HepG2 (cell line): ENCODE results near the gene RCBTB2. TPM values are rescaled to one million over a fixed set of nuclear protein-coding genes. Genes with fewer than 3 reads are reported as not detected.
A peak's percentile ranks its signal among the peaks of the same experiment; 100 is the strongest.

Experiments
- BORCS8-MEF2B ChIP-seq: sonication (generic); formaldehyde crosslinking; IDR thresholded peaks from 2 replicates; pipeline ENCODE4 v1.8.0; 2022; ENCODE audit warnings: mild to moderate bottlenecking, missing genetic modification reagents
- ELF3 ChIP-seq: IDR thresholded peaks from 2 replicates; pipeline ENCODE4 v1.6.1; 2016; ENCODE audit warnings: missing genetic modification reagents, missing compliant biosample characterization
- GLI4 ChIP-seq: sonication (generic); formaldehyde crosslinking; IDR thresholded peaks from 2 replicates; pipeline ENCODE4 v1.5.1; 2020; ENCODE audit warnings: missing genetic modification reagents, mild to moderate bottlenecking, moderate library complexity, borderline replicate concordance
- HNF4A ChIP-seq: sonication (generic); formaldehyde crosslinking; IDR thresholded peaks from 2 replicates; pipeline ENCODE4 v1.4.0; 2020; ENCODE audit warnings: missing genetic modification reagents
- HOXA3 ChIP-seq: sonication (generic); formaldehyde crosslinking; IDR thresholded peaks from 2 replicates; pipeline ENCODE4 v1.5.0; 2020; ENCODE audit warnings: missing genetic modification reagents
- IKZF4 ChIP-seq: sonication (generic); formaldehyde crosslinking; IDR thresholded peaks from 2 replicates; pipeline ENCODE4 v1.5.1; 2020; ENCODE audit warnings: borderline replicate concordance, mild to moderate bottlenecking, low read depth, missing genetic modification reagents; ENCODE audit errors: not compliant biosample characterization
- KIAA2018 ChIP-seq: sonication (generic); formaldehyde crosslinking; IDR thresholded peaks from 2 replicates; pipeline ENCODE4 v1.5.0; 2020; ENCODE audit warnings: mild to moderate bottlenecking, missing genetic modification reagents, borderline replicate concordance
- MTF1 ChIP-seq: sonication (generic); formaldehyde crosslinking; IDR thresholded peaks from 2 replicates; pipeline ENCODE4 v1.5.0; 2020; ENCODE audit warnings: missing genetic modification reagents
- PHF8 ChIP-seq: sonication (generic); formaldehyde crosslinking; IDR thresholded peaks from 2 replicates; pipeline ENCODE4 v1.5.0; 2020; ENCODE audit warnings: missing genetic modification reagents
- POGZ ChIP-seq: sonication (generic); formaldehyde crosslinking; IDR thresholded peaks from 2 replicates; pipeline ENCODE4 v1.4.0; 2020; ENCODE audit warnings: mild to moderate bottlenecking, missing genetic modification reagents
- PTBP1 ChIP-seq: fragments of 200-400 bp; formaldehyde crosslinking; IDR thresholded peaks from 2 replicates; pipeline ENCODE4 v1.6.1; 2018; ENCODE audit warnings: low read length, low read depth; ENCODE audit not compliant: poor library complexity, severe bottlenecking
- SALL1 ChIP-seq: sonication (generic); formaldehyde crosslinking; IDR thresholded peaks from 2 replicates; pipeline ENCODE4 v1.8.0; 2022; ENCODE audit warnings: mild to moderate bottlenecking, missing genetic modification reagents
- TFAP4 ChIP-seq: sonication (generic); IDR thresholded peaks from 2 replicates; pipeline ENCODE4 v1.6.1; 2016; ENCODE audit warnings: low read depth, borderline replicate concordance
- ZFP62 ChIP-seq: sonication (generic); formaldehyde crosslinking; IDR thresholded peaks from 2 replicates; pipeline ENCODE4 v1.4.0; 2020; ENCODE audit warnings: missing genetic modification reagents
- ZFY ChIP-seq: sonication (generic); formaldehyde crosslinking; IDR thresholded peaks from 2 replicates; pipeline ENCODE4 v1.4.0; 2020; ENCODE audit warnings: missing genetic modification reagents
- ZNF274 ChIP-seq: sonication (generic); formaldehyde crosslinking; IDR thresholded peaks from 2 replicates; pipeline ENCODE4 v1.5.1; 2020; ENCODE audit warnings: mild to moderate bottlenecking, missing genetic modification reagents
- ZNF446 ChIP-seq: sonication (generic); formaldehyde crosslinking; IDR thresholded peaks from 2 replicates; pipeline ENCODE4 v1.5.0; 2020; ENCODE audit warnings: mild to moderate bottlenecking, missing genetic modification reagents
- ZNF710 ChIP-seq: sonication (generic); formaldehyde crosslinking; IDR thresholded peaks from 2 replicates; pipeline ENCODE4 v1.5.0; 2020; ENCODE audit warnings: mild to moderate bottlenecking, missing genetic modification reagents, borderline replicate concordance
- ZNF780A ChIP-seq: sonication (generic); formaldehyde crosslinking; IDR thresholded peaks from 2 replicates; pipeline ENCODE4 v1.8.0; 2022; ENCODE audit warnings: mild to moderate bottlenecking, missing genetic modification reagents, moderate library complexity
- polyA plus RNA-seq, 8 experiments: library from polyadenylated mRNA; depleted of rRNA in 3 of 8; stranded (reverse) in 7 of 8; unstranded in 1 of 8; fragments of >200 nt; fragmentation: Illumina TruSeq in 4 of 8; extraction: Trizol in 4 of 8; gene quantifications; 2 replicates each; pipeline versions ENCODE4 v1.2.1 to v1.2.3, GENCODE V29; 2011 to 2016; ENCODE audit warnings: low read depth in 4 of 8, missing spikeins in 1 of 8, mixed read lengths in 1 of 8; ENCODE audit not compliant: insufficient read depth in 1 of 8
- total RNA-seq, 5 experiments: library from RNA; depleted of rRNA; stranded (reverse); fragments of >200 nt; fragmentation: Illumina TruSeq; extraction: Trizol; gene quantifications; 2 replicates each; pipeline ENCODE4 v1.2.3, GENCODE V29; 2016; ENCODE audit warnings: low read depth in 1 of 5

RCBTB2 gene
- total and polyA plus RNA-seq, 2 of the 13 experiments (the other 11 are each of a cell fraction or from before 2014, with no cell fraction given), result 1.9 to 2.7 TPM

GRCh38 chr13:48542581-48543341 lies 9.9 kb upstream of the RCBTB2 start (continued):
- no peak for TF ChIP-seq KIAA2018
- TF ChIP-seq SALL1, result peak; percentile 16; the same call in 1 of the 2 replicates
- TF ChIP-seq ZNF446 (CRISPR knock-in tag), result no peak
- TF ChIP-seq PTBP1, result no peak
- no peak for TF ChIP-seq ZNF780A (CRISPR knock-in tag)
- 0 out of 2 replicates have a peak, but pooled peaks have one; percentile 32 for TF ChIP-seq ZNF274
- 0 out of 2 replicates have a peak, but pooled peaks have one; percentile 7 for TF ChIP-seq ELF3 (CRISPR knock-in tag)
- no peak for TF ChIP-seq BORCS8-MEF2B (CRISPR knock-in tag)
- peak; percentile 47; the same call in 1 of the 2 replicates for TF ChIP-seq GLI4 (CRISPR knock-in tag)
- 0 out of 2 replicates have a peak, but pooled peaks have one; percentile 39 for TF ChIP-seq PHF8 (CRISPR knock-in tag)
- TF ChIP-seq ZFP62, result no peak
- TF ChIP-seq ZFY (CRISPR knock-in tag), result 0 out of 2 replicates have a peak, but pooled peaks have one; percentile 34
- TF ChIP-seq ZNF710 (CRISPR knock-in tag), result peak; percentile 34; the same call in 1 of the 2 replicates
- TF ChIP-seq IKZF4 (CRISPR knock-in tag), result peak; percentile 43
- TF ChIP-seq TFAP4, result peak; percentile 22; the same call in 1 of the 2 replicates
- peak; percentile 35; the same call in 1 of the 2 replicates for TF ChIP-seq HOXA3 (CRISPR knock-in tag)
- TF ChIP-seq POGZ (CRISPR knock-in tag), result peak; percentile 52
- TF ChIP-seq MTF1, result no peak
- TF ChIP-seq HNF4A (CRISPR knock-in tag), result peak; percentile 43
